DMS79 (cell line): Measurements from ENCODE around the gene CILP.
"Not testable (repeated sequence)": the region's sequence is repeated elsewhere in the genome, so short reads cannot be mapped to it uniquely, and the experiment has no call there.

Source experiments
- DNase-seq: peaks from one replicate; lab custom pipeline; 2025; lab: John Stamatoyannopoulos, UW

CILP gene

GRCh38 chr15:65210770-65211481 is at the start of gene CILP:
Gene CILP, minus strand, starts transcription at chr15:65211473. Its CDS starts 1,718 bp downstream, at chr15:65209755.
- no peak for DNase-seq

- DNase-seq: no peak
Observed at GRCh38 chr15:65260968-65261367, 49.7 kb upstream of the CILP start.

GRCh38 chr15:65259367-65259797 is 48.1 kb upstream of the CILP start:
- no peak for DNase-seq

- DNase-seq: no peak
Observed at GRCh38 chr15:65258375-65259262, 47.3 kb upstream of the CILP start.

GRCh38 chr15:65255486-65256140 is 44.3 kb upstream of the CILP start:
- DNase-seq: no peak

GRCh38 chr15:65254758-65255157 is 43.5 kb upstream of the CILP start:
- no peak for DNase-seq

- DNase-seq: no peak
Observed at GRCh38 chr15:65254356-65254755, 43.1 kb upstream of the CILP start.

- DNase-seq: no peak
Observed at GRCh38 chr15:65249641-65250040, 38.4 kb upstream of the CILP start.

GRCh38 chr15:65248511-65249255 is 37.4 kb upstream of the CILP start:
- DNase-seq: no peak

- no peak for DNase-seq
Observed at GRCh38 chr15:65246939-65247338, 35.7 kb upstream of the CILP start.

- DNase-seq: no peak
Observed at GRCh38 chr15:65246026-65246714, 34.9 kb upstream of the CILP start.

- DNase-seq: no peak
Observed at GRCh38 chr15:65245096-65245856, 34.0 kb upstream of the CILP start.

- no peak for DNase-seq
Observed at GRCh38 chr15:65244638-65245037, 33.4 kb upstream of the CILP start.

- DNase-seq: not testable (repeated sequence)
Observed at GRCh38 chr15:65236443-65236842, 25.2 kb upstream of the CILP start.

GRCh38 chr15:65233696-65234095 is 22.4 kb upstream of the CILP start:
- no peak for DNase-seq

- no peak for DNase-seq
Observed at GRCh38 chr15:65232520-65232919, 21.2 kb upstream of the CILP start.

GRCh38 chr15:65231306-65231705 is 20.0 kb upstream of the CILP start:
- DNase-seq: no peak

GRCh38 chr15:65226901-65227300 is 15.6 kb upstream of the CILP start:
- DNase-seq: not testable (repeated sequence)

GRCh38 chr15:65226221-65226620 is 14.9 kb upstream of the CILP start:
- no peak for DNase-seq

- no peak for DNase-seq
Observed at GRCh38 chr15:65223996-65224395, 12.7 kb upstream of the CILP start.

GRCh38 chr15:65222891-65223290 is 11.6 kb upstream of the CILP start:
- DNase-seq: no peak
